Neural cell (in vitro differentiated cells): Measurements from ENCODE around the gene ZDHHC11. TPM values are rescaled to one million over a fixed set of nuclear protein-coding genes. Genes with fewer than 3 reads are reported as not detected.

ENCODE experiments used
- H2AFZ ChIP-seq: fragments of 200-600, 300-800 bp; sonication (generic), shearing (Covaris generic); 2 replicates; pipeline ENCODE4 v1.6.0; 2014; ENCODE audit warnings: low read depth, mild to moderate bottlenecking, antibody characterized with exemption, low read length, moderate library complexity
- H3F3A ChIP-seq: fragments of 200-600 bp; shearing (Covaris generic); 2 replicates; pipeline ENCODE4 v1.6.1; 2016; ENCODE audit warnings: mild to moderate bottlenecking, moderate library complexity, mixed read lengths, antibody characterized with exemption, low read length; ENCODE audit not compliant: insufficient read depth, poor library complexity, severe bottlenecking
- H3K27ac ChIP-seq: fragments of 200-600, 300-800 bp; sonication (generic), shearing (Covaris generic); 2 replicates; pipeline ENCODE4 v1.5.1; 2014; ENCODE audit warnings: mild to moderate bottlenecking, low read length, moderate library complexity
- H3K27me3 ChIP-seq: fragments of 300-800, 200-600 bp; sonication (generic), shearing (Covaris generic); 2 replicates; pipeline ENCODE4 v1.6.0; 2014; ENCODE audit warnings: mild to moderate bottlenecking, low read depth, low read length, moderate library complexity; ENCODE audit not compliant: insufficient read depth
- H3K36me3 ChIP-seq: fragments of 300-800, 200-600 bp; sonication (generic), shearing (Covaris generic); 2 replicates; pipeline ENCODE4 v1.5.1; 2014; ENCODE audit warnings: mild to moderate bottlenecking, antibody characterized with exemption, low read length, moderate library complexity; ENCODE audit not compliant: insufficient read depth
- H3K4me2 ChIP-seq: fragments of 300-800, 200-600 bp; sonication (generic), shearing (Covaris generic); 2 replicates; pipeline ENCODE4 v1.6.0; 2014; ENCODE audit warnings: mild to moderate bottlenecking, low read length
- H3K4me3 ChIP-seq: fragments of 300-800, 200-600 bp; sonication (generic), shearing (Covaris generic); 2 replicates; pipeline ENCODE4 v1.5.1; 2014; ENCODE audit warnings: mild to moderate bottlenecking, low read length, moderate library complexity
- H3K79me2 ChIP-seq: fragments of 200-600 bp; shearing (Covaris generic); replicated peaks from 2 replicates; pipeline ENCODE4 v1.6.0; 2014; ENCODE audit warnings: mild to moderate bottlenecking, low read length, moderate library complexity; ENCODE audit not compliant: insufficient read depth
- H3K9ac ChIP-seq: fragments of 300-800, 200-600 bp; sonication (generic), shearing (Covaris generic); 2 replicates; pipeline ENCODE4 v1.6.1; 2016; ENCODE audit warnings: mild to moderate bottlenecking, low read length, mixed read lengths
- H3K9me2 ChIP-seq: fragments of 200-600 bp; shearing (Covaris generic); 2 replicates; pipeline ENCODE4 v1.6.1; 2016; ENCODE audit warnings: mild to moderate bottlenecking, low read length, mixed read lengths; ENCODE audit not compliant: insufficient read depth
- H3K9me3 ChIP-seq: fragments of 200-600, 300-800 bp; sonication (generic), shearing (Covaris generic); 2 replicates; pipeline ENCODE4 v1.6.1; 2016; ENCODE audit warnings: mild to moderate bottlenecking, mixed run types, low read length, moderate library complexity, mixed read lengths
- H4K20me1 ChIP-seq: fragments of 200-600 bp; shearing (Covaris generic); 2 replicates; pipeline ENCODE4 v1.6.1; 2016; ENCODE audit warnings: mild to moderate bottlenecking, mixed run types; ENCODE audit not compliant: insufficient read depth
- CTCF ChIP-seq: fragments of 450-650 bp; IDR thresholded peaks from 2 replicates; pipeline ENCODE4 v1.5.1; 2014; ENCODE audit warnings: antibody characterized with exemption, mild to moderate bottlenecking, moderate library complexity; ENCODE audit not compliant: poor library complexity, severe bottlenecking
- EP300 ChIP-seq: fragments of 450-650 bp; conservative IDR thresholded peaks from 2 replicates; pipeline ENCODE4 v1.6.1; 2014; ENCODE audit warnings: antibody characterized with exemption, mild to moderate bottlenecking, moderate library complexity; ENCODE audit not compliant: poor library complexity, severe bottlenecking
- EZH2 ChIP-seq: fragments of 200-600, 300-800 bp; shearing (Covaris generic), sonication (generic); IDR thresholded peaks from 2 replicates; pipeline ENCODE4 v1.6.1; 2014; ENCODE audit warnings: antibody characterized with exemption, low read length, borderline replicate concordance, mild to moderate bottlenecking; ENCODE audit not compliant: insufficient read depth, poor library complexity, severe bottlenecking
- MXI1 ChIP-seq: fragments of 450-650 bp; conservative IDR thresholded peaks from 2 replicates; pipeline ENCODE4 v1.6.1; 2014; ENCODE audit warnings: antibody characterized with exemption, mild to moderate bottlenecking; ENCODE audit not compliant: poor library complexity, severe bottlenecking
- POLR2AphosphoS5 ChIP-seq: IDR thresholded peaks from 2 replicates; pipeline ENCODE4 v1.6.1; 2012
- RAD21 ChIP-seq: fragments of 450-650 bp; conservative IDR thresholded peaks from 2 replicates; pipeline ENCODE4 v1.6.1; 2014; ENCODE audit warnings: antibody characterized with exemption, mild to moderate bottlenecking, moderate library complexity
- REST ChIP-seq: IDR thresholded peaks from 2 replicates; pipeline ENCODE4 v1.6.1; 2012; ENCODE audit warnings: borderline replicate concordance
- SMC3 ChIP-seq: fragments of 450-650 bp; conservative IDR thresholded peaks from 2 replicates; pipeline ENCODE4 v1.6.1; 2014; ENCODE audit warnings: antibody characterized with exemption, mild to moderate bottlenecking, moderate library complexity; ENCODE audit not compliant: poor library complexity
- TAF1 ChIP-seq: IDR thresholded peaks from 2 replicates; pipeline ENCODE4 v1.6.1; 2012; ENCODE audit warnings: low read depth
- polyA plus RNA-seq: library from polyadenylated mRNA; depleted of rRNA; stranded (reverse); fragments of >200 nt; gene quantifications from 2 replicates; pipeline ENCODE4 v1.2.3, GENCODE V29; 2014

The ZDHHC11 gene
- polyA plus RNA-seq, 1 donor from 2014 or later: 11.4 TPM

- TF ChIP-seq EZH2: no peak
- no peak for TF ChIP-seq RAD21
- no peak for TF ChIP-seq MXI1
- no peak for TF ChIP-seq CTCF
- no peak for TF ChIP-seq TAF1
- Histone ChIP-seq H3K27ac (peak overlapping the region; percentile 77), H2AFZ (peak overlapping the region; percentile 83), H3K9me3 (no peaks in the 10 kb centered on the region), H3K27me3 (no peaks in the 10 kb centered on the region), H3K4me2 (peak overlapping the region; percentile 89), H3K79me2 (peaks cover 28% of the 10 kb centered on the region), H3K9me2 (no peaks in the 10 kb centered on the region), H3K36me3 (peaks cover 3% of the 10 kb centered on the region), H3K4me3 (peak overlapping the region; percentile 85), H3F3A (no peaks in the 10 kb centered on the region), H3K9ac (peak overlapping the region; percentile 81), H4K20me1 (no peaks in the 10 kb centered on the region)
Observed at GRCh38 chr5:891837-892393, 41.1 kb upstream of the ZDHHC11 start.

- H3K4me3 ChIP-seq: peak overlapping the region; percentile 85
- H2AFZ ChIP-seq: no peak overlapping the region
- H3K79me2 ChIP-seq: peaks cover 28% of the 10 kb centered on the region
- H3F3A ChIP-seq: no peaks in the 10 kb centered on the region
- H3K9ac ChIP-seq: peak overlapping the region; percentile 81
- no peaks in the 10 kb centered on the region for H3K27me3 ChIP-seq
- no peaks in the 10 kb centered on the region for H4K20me1 ChIP-seq
- no peak for TF ChIP-seq EP300
- TF ChIP-seq POLR2AphosphoS5: no peak
- no peak for TF ChIP-seq MXI1
- TF ChIP-seq REST: no peak
- no peak for TF ChIP-seq TAF1
- no peak for TF ChIP-seq EZH2
- no peak for TF ChIP-seq RAD21
- no peak for TF ChIP-seq CTCF
- TF ChIP-seq SMC3: no peak
- peak overlapping the region; percentile 77 for H3K27ac ChIP-seq
- peak overlapping the region; percentile 89 for H3K4me2 ChIP-seq
- H3K9me2 ChIP-seq: no peaks in the 10 kb centered on the region
- no peaks in the 10 kb centered on the region for H3K9me3 ChIP-seq
- H3K36me3 ChIP-seq: peaks cover 7% of the 10 kb centered on the region
Observed at GRCh38 chr5:891117-891836, 40.5 kb upstream of the ZDHHC11 start.
